OCI-LY1 (cell line): Measurements from ENCODE around the gene ITPA.

ENCODE experiments used
- EZH2 ChIP-seq: fragments of 200-600 bp; sonication (generic), shearing (Covaris generic); IDR thresholded peaks from 2 replicates; pipeline ENCODE4 v1.8.0; 2017; ENCODE audit warnings: borderline replicate concordance, mixed run types, mild to moderate bottlenecking, antibody characterized with exemption, low read length, moderate library complexity, mixed read lengths
- TF ChIP-seq, protein P1 (sequence below): fragments of 200-600 bp; sonication (generic), shearing (Covaris generic); IDR thresholded peaks from 2 replicates; pipeline ENCODE4 v1.5.1; 2017; ENCODE audit warnings: mild to moderate bottlenecking, antibody characterized with exemption, low read length, moderate library complexity, mixed read lengths

DNA sequence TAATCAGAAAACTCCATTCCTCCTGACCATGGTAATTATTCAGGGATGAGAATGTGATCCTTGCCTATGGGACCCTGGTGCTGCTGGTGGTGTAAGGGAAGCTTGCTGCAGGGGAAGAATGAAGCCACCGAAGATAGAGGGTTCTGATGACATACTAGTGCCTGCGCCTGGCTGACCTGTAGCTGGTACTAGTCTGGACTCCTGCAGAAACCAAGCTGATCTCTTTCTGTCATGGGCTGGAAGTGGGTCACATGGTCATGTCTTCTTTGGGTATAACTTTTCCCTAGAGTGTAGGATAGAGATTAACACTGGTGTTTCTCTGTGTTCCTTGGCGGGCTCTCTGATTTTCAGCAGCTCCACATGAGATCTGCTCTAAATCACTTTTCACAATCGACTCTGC is 38.3 kb downstream of the ITPA start:
- TF ChIP-seq, protein P1, sequence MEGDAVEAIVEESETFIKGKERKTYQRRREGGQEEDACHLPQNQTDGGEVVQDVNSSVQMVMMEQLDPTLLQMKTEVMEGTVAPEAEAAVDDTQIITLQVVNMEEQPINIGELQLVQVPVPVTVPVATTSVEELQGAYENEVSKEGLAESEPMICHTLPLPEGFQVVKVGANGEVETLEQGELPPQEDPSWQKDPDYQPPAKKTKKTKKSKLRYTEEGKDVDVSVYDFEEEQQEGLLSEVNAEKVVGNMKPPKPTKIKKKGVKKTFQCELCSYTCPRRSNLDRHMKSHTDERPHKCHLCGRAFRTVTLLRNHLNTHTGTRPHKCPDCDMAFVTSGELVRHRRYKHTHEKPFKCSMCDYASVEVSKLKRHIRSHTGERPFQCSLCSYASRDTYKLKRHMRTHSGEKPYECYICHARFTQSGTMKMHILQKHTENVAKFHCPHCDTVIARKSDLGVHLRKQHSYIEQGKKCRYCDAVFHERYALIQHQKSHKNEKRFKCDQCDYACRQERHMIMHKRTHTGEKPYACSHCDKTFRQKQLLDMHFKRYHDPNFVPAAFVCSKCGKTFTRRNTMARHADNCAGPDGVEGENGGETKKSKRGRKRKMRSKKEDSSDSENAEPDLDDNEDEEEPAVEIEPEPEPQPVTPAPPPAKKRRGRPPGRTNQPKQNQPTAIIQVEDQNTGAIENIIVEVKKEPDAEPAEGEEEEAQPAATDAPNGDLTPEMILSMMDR = no peak
- no peak for TF ChIP-seq EZH2
